MM.1S (cell line): ENCODE results near the gene HEATR5A.

ENCODE experiments used
- DNase-seq: peaks from one replicate; pipeline ENCODE4 v3.0.0-alpha.2; 2015
- H2AFZ ChIP-seq: fragments of 300-600 bp; sonication (generic); 2 replicates; pipeline ENCODE4 v1.6.0; 2016; ENCODE audit warnings: antibody characterized with exemption, low read length
- H3F3A ChIP-seq: fragments of 300-600 bp; sonication (generic); 2 replicates; pipeline ENCODE4 v1.6.1; 2016; ENCODE audit warnings: mild to moderate bottlenecking, antibody characterized with exemption, low read length, moderate library complexity, mixed read lengths; ENCODE audit not compliant: insufficient read depth
- H3K27ac ChIP-seq: fragments of 300-600 bp; sonication (generic); 2 replicates; pipeline ENCODE4 v1.5.1; 2016; ENCODE audit warnings: mild to moderate bottlenecking, low read length
- H3K27me3 ChIP-seq: fragments of 300-600 bp; sonication (generic); replicated peaks from 2 replicates; pipeline ENCODE4 v1.6.0; 2016; ENCODE audit warnings: low read length; ENCODE audit not compliant: insufficient read depth
- H3K36me3 ChIP-seq: fragments of 300-600 bp; sonication (generic); replicated peaks from 2 replicates; pipeline ENCODE4 v1.6.1; 2016; ENCODE audit warnings: mild to moderate bottlenecking, low read length, mixed read lengths; ENCODE audit not compliant: insufficient read depth
- H3K4me1 ChIP-seq: fragments of 300-600 bp; sonication (generic); 2 replicates; pipeline ENCODE4 v1.6.1; 2016; ENCODE audit warnings: low read length, mixed read lengths
- H3K4me2 ChIP-seq: fragments of 300-600 bp; sonication (generic); 2 replicates; pipeline ENCODE4 v1.6.0; 2016; ENCODE audit warnings: low read depth, low read length
- H3K4me3 ChIP-seq: fragments of 300-600 bp; sonication (generic); 2 replicates; pipeline ENCODE4 v1.5.1; 2016; ENCODE audit warnings: low read length, mixed read lengths
- H3K79me2 ChIP-seq: fragments of 300-600 bp; sonication (generic); 2 replicates; pipeline ENCODE4 v1.6.1; 2016; ENCODE audit warnings: mixed run types, low read length, mixed read lengths
- H3K9ac ChIP-seq: fragments of 300-600 bp; sonication (generic); 2 replicates; pipeline ENCODE4 v1.6.1; 2016; ENCODE audit warnings: low read length, mixed read lengths
- H3K9me2 ChIP-seq: fragments of 300-600 bp; sonication (generic); replicated peaks from 2 replicates; pipeline ENCODE4 v1.6.1; 2016; ENCODE audit warnings: mild to moderate bottlenecking, low read length, mixed read lengths; ENCODE audit not compliant: insufficient read depth
- H3K9me3 ChIP-seq: fragments of 300-600 bp; sonication (generic); replicated peaks from 2 replicates; pipeline ENCODE4 v1.6.1; 2016; ENCODE audit warnings: mild to moderate bottlenecking, low read length, mixed read lengths; ENCODE audit not compliant: insufficient read depth
- H4K20me1 ChIP-seq: fragments of 300-600 bp; sonication (generic); 2 replicates; pipeline ENCODE4 v1.6.1; 2016; ENCODE audit warnings: mild to moderate bottlenecking, low read length, moderate library complexity, mixed read lengths; ENCODE audit not compliant: insufficient read depth
- EZH2 ChIP-seq: fragments of 300-600 bp; sonication (generic); optimal IDR thresholded peaks from 2 replicates; pipeline ENCODE3; 2017; ENCODE audit warnings: low read depth, mild to moderate bottlenecking, antibody characterized with exemption, low read length, mixed read lengths
- EZH2phosphoT487 ChIP-seq: fragments of 300-600 bp; sonication (generic); IDR thresholded peaks from 2 replicates; pipeline ENCODE4 v1.6.1; 2018; ENCODE audit warnings: antibody characterized with exemption, low read length
- TF ChIP-seq, protein P1 (sequence below): fragments of 300-600 bp; sonication (generic); IDR thresholded peaks from 2 replicates; pipeline ENCODE4 v1.5.1; 2016; ENCODE audit warnings: antibody characterized with exemption, low read length, mixed read lengths

HEATR5A gene

GRCh38 chr14:31346097-31346496 is 74.3 kb downstream of the HEATR5A start:
- H3K4me3 ChIP-seq, result no peak overlapping the region
- H3K27me3 ChIP-seq, result no peaks in the 10 kb centered on the region
- H3K79me2 ChIP-seq, result no peaks in the 10 kb centered on the region
- H3F3A ChIP-seq, result no peaks in the 10 kb centered on the region
- H3K9me2 ChIP-seq, result no peaks in the 10 kb centered on the region
- no peak overlapping the region for H2AFZ ChIP-seq
- no peaks in the 10 kb centered on the region for H3K4me1 ChIP-seq
- no peak for DNase-seq
- no peaks in the 10 kb centered on the region for H3K9me3 ChIP-seq
- no peak overlapping the region for H3K9ac ChIP-seq
- no peaks in the 10 kb centered on the region for H4K20me1 ChIP-seq
- no peaks in the 10 kb centered on the region for H3K36me3 ChIP-seq
- no peak overlapping the region for H3K4me2 ChIP-seq
- H3K27ac ChIP-seq, result no peak overlapping the region
- TF ChIP-seq, protein P1, sequence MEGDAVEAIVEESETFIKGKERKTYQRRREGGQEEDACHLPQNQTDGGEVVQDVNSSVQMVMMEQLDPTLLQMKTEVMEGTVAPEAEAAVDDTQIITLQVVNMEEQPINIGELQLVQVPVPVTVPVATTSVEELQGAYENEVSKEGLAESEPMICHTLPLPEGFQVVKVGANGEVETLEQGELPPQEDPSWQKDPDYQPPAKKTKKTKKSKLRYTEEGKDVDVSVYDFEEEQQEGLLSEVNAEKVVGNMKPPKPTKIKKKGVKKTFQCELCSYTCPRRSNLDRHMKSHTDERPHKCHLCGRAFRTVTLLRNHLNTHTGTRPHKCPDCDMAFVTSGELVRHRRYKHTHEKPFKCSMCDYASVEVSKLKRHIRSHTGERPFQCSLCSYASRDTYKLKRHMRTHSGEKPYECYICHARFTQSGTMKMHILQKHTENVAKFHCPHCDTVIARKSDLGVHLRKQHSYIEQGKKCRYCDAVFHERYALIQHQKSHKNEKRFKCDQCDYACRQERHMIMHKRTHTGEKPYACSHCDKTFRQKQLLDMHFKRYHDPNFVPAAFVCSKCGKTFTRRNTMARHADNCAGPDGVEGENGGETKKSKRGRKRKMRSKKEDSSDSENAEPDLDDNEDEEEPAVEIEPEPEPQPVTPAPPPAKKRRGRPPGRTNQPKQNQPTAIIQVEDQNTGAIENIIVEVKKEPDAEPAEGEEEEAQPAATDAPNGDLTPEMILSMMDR, result no peak
- TF ChIP-seq EZH2 (no peak), EZH2phosphoT487 (no peak)

- no peak overlapping the region for H2AFZ ChIP-seq
- H3K9me2 ChIP-seq, result no peaks in the 10 kb centered on the region
- H3K4me3 ChIP-seq, result no peak overlapping the region
- no peak overlapping the region for H3K4me2 ChIP-seq
- no peaks in the 10 kb centered on the region for H3K79me2 ChIP-seq
- H3K27me3 ChIP-seq, result no peaks in the 10 kb centered on the region
- no peaks in the 10 kb centered on the region for H3K4me1 ChIP-seq
- no peaks in the 10 kb centered on the region for H3F3A ChIP-seq
- TF ChIP-seq EZH2 (no peak), EZH2phosphoT487 (no peak)
- TF ChIP-seq, protein P1, result no peak
- H3K9me3 ChIP-seq, result no peaks in the 10 kb centered on the region
- H3K9ac ChIP-seq, result no peak overlapping the region
- H3K27ac ChIP-seq, result no peak overlapping the region
- no peaks in the 10 kb centered on the region for H3K36me3 ChIP-seq
- no peak for DNase-seq
- no peaks in the 10 kb centered on the region for H4K20me1 ChIP-seq
These were observed 79.1 kb downstream of the HEATR5A start for GRCh38 chr14:31341280-31341679.

DNA sequence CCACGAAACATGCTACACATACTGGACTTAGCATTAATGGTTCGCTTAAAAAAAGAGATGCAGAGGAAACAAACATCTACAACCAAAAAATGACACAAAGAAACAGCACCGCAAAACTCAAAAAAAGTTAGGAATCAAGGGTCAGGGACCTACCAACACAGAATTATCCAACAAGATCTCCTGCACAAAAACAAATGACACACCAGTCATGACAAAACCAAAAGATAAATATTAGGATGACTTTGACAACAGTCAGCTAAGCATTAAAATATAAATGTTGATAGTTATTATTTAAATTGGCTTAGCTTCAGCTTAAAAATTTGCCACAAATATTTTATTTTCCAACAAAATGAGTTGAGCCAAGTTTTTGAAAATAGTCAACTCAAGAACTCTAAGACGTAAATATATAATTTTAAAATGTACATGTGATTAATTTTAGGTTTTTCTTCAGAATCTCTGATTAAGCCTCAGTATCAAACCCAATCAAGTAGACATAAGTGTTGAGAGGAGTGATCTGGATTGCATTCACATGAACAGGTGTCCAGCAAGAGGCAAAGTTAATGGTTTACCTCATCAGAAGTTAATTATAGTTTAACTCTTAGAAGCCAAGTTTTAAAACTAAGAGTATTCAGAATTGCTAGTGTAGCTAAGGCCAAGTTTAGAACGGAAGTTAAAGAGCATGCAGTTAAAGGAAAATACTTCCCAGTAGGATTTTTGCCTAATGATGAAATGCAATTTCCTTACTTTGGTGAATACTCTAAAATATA is 79.9 kb downstream of the HEATR5A start:
- Histone ChIP-seq H3K27me3 (no peaks in the 10 kb centered on the region), H3K4me2 (no peak overlapping the region), H3K4me1 (no peaks in the 10 kb centered on the region), H3K9me2 (no peaks in the 10 kb centered on the region), H2AFZ (no peak overlapping the region), H3K4me3 (no peak overlapping the region), H3K9ac (no peak overlapping the region), H4K20me1 (no peaks in the 10 kb centered on the region), H3F3A (no peaks in the 10 kb centered on the region), H3K9me3 (no peaks in the 10 kb centered on the region), H3K27ac (no peak overlapping the region), H3K36me3 (no peaks in the 10 kb centered on the region), H3K79me2 (no peaks in the 10 kb centered on the region)
- TF ChIP-seq EZH2phosphoT487, result no peak
- no peak for TF ChIP-seq EZH2
- TF ChIP-seq, protein P1, result no peak
- DNase-seq, result no peak
